NCI-H2107 treated with DMSO at 0.1 percent for 48 hours (cell line): ENCODE data around the gene PLPP3.

Source experiments
- DNase-seq: peaks from one replicate; lab custom pipeline; 2025; ENCODE audit not compliant: unreplicated experiment; lab: John Stamatoyannopoulos, UW

PLPP3 gene

DNA sequence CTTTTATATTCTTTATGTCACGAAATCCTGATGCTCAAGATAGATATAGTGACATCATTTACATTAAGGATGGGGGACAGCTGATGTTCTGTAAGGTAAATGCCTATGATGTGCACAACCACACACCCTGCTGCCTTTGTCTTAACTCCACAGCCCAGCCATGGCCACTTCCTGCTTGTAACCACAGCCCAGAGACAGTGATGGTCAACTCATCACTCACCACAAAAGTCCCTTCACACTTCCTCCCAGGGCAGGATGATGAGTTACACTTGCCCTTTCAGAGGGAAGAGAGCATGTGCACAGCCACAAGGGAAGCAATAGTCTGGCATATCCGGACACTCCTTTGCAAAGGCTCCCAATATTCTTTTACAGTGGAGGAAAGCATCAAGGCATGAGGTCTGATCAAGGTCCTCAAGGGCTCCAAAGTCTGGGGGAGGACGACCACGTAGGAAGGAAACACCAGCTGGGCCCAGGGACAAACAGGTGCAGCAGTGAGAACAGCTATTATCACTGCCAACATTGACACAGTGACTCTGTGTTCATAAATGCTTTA lies 53.8 kb downstream of the PLPP3 start:
- no peak for DNase-seq

DNA sequence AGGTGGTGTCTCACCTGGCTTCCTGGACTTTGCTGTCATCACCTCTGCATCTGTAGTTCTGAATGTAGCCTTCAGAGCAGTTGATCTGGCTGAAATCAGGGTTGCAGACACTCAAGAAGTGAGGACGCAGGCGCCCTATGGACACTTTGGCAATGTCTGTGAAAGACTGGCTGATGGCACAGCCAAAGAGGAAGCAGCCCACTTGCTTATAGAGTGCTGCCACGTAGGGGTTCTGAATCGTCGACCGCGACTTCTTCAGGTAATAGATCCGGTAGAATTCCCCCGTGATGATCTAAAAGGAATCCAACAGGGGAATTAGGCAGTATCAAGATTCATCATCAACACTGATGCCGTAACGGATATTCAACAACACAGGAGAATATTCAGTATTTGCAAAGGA lies 55.1 kb downstream of the PLPP3 start:
- no peak for DNase-seq

GRCh38 chr1:56522680-56523079 lies 56.7 kb downstream of the PLPP3 start:
- DNase-seq: no peak

DNA sequence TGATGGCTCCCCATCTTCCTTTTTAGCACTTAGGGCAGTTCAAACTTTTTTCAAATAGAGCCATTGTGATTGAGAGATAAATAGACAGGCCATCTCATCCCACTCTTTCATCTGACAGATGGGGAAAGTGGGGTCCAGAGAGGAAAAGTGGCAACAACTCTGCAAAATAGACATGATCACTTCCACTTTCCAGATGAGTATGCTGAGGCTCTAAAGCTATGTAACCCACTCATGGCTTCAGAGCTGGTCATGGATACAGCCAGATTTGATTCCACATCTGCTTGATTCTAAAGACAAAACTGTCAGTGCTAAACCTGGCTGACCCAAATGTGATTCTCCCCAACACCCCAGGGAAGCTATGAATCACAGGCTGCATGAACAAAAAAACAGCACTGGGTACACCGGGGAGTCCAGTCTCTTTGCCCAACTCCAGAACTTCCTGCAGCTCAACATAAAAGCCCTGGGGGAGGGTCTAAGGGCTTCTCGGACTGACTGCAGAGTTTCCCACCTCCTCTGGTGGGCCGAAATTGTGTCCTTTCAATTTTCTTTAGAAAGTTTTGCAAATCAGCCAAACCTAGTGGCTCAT lies 59.3 kb downstream of the PLPP3 start:
- no peak for DNase-seq

DNA sequence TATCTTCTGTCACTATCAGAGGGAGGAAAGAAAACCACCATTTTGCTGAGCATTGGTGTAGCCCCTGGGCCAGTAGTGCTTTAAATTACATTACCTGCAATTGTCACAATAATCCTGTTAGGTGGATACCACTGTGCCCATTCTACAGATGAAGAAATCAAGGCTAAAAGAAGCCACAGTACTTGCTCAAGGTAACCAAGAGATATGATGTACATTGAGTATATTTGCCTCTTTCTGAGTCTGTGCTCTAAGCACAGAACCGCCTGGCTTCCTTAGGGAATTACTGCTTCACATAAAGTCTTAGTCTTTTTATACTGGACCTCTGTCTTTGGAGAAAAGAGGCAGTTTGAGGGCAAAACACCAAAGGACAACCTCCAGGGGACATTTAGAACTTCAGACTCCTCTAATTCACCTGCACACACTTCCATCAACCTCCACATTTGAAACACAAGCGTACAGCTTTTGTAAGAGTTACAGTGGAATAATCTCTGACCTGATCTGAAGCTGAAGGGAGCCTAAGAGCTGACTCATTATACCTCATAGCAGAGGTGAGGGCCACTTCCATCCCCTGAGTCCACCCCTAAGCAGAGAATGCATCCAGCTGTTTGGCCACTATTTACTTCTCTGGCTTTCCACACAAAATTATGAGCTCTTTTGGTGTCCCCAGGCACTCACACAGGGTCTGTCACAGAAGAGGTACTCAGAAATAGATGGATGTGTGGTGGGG lies 61.8 kb downstream of the PLPP3 start:
- DNase-seq: no peak

- DNase-seq: no peak
These were observed 62.7 kb downstream of the PLPP3 start for GRCh38 chr1:56516539-56517252.

DNA sequence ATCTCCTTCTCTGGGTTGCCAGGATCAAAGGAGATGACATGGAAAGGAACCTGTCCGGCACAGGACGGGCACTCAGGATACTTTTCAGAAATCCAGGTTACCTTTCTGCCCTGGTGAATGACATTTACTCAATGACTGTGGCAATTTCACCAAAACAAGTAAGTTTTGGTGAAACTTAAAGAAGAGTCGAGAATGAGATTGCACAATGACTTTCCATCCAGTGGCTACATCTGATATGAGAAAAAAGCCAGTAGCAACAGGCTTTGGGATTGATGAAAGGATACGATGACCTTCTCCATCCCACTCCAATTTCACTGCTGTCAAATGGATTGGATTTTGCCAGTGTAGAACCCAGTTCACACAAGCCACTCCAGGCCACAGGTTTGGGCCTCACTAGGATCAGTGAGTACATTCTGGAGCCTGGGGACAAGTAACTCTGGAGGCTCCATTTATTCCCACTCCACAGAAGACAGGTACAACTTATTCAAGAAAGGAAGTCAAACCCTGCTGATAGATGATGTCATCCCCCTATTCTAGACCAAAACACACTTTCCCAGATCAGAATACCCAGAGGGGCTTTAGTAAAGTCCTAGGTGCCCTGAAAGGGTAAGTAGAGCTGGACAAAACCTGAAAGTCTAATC lies 63.3 kb downstream of the PLPP3 start:
- no peak for DNase-seq

DNA sequence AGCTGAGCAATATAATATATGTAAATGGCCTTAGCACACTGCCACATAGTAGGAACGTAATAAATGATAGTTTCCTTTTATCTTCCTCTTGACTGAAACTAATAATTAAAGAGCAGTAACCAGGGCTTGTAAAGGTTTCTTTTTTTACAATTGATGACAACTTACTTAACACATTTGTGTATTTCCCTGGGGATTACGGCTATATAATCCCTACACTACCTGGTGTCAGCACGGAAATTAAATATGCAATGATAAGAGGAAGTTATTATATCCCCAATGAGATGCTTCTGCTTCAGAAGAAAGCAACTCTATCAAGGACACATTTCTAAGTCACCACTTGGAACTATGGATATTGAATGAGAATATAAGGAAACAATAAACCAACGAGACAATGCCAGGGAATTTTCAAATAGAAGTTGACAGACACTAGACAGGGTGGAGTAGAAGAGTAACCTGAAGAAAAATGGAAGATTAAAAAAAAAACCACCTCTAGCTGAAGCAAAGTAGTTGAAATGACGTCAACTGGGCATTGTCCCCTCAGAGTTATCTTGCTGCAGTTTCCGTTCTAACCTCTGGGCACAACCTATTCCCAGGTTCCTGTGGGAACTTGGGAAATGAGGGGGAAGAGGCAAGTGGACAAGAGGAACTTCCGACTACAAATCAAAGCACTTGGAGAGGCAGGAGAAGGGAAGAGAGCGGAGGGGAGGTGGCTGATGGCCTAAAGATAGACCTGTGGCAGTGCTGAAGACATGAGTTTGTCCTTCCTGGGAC lies 66.5 kb downstream of the PLPP3 start:
- DNase-seq: no peak

DNA sequence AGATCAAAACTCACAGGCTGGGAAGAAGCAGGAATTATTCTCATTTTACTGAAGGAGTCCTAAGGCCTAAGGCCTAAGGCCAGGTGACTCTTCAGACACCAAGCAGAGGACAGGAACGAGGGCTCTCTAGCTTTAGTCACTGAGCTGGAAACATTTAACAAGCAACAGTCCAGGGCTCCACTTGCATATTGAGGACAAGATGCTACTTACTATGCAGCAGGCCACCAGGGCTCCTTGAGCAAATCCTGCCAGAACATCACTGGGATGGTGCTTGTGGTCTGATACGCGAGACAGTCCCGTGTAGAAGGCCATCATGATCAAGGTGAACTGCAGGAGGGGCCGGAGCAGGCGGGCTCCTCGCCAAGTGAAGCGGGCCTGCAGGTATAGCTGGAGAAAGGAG lies 67.6 kb downstream of the PLPP3 start:
- no peak for DNase-seq

GRCh38 chr1:56511364-56511763 lies 68.0 kb downstream of the PLPP3 start:
- DNase-seq: no peak

DNA sequence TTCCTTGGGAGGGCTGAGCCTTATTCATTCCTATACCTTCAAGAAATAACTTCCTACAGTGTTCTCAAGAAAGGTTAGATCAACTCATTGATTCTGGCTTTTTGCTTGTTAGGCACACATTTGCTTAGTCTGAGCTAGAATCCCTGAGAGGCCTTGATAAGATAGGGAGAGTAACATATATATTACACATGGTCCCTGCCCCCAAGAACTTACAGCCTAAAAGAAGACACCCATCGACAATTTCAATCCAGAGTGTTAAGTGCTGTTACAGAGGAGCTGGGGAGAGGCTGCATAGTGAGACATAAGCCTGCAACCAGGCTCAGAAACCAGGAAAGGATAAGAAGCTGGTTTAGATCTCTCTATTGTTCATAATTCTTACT lies 68.7 kb downstream of the PLPP3 start:
- no peak for DNase-seq

DNA sequence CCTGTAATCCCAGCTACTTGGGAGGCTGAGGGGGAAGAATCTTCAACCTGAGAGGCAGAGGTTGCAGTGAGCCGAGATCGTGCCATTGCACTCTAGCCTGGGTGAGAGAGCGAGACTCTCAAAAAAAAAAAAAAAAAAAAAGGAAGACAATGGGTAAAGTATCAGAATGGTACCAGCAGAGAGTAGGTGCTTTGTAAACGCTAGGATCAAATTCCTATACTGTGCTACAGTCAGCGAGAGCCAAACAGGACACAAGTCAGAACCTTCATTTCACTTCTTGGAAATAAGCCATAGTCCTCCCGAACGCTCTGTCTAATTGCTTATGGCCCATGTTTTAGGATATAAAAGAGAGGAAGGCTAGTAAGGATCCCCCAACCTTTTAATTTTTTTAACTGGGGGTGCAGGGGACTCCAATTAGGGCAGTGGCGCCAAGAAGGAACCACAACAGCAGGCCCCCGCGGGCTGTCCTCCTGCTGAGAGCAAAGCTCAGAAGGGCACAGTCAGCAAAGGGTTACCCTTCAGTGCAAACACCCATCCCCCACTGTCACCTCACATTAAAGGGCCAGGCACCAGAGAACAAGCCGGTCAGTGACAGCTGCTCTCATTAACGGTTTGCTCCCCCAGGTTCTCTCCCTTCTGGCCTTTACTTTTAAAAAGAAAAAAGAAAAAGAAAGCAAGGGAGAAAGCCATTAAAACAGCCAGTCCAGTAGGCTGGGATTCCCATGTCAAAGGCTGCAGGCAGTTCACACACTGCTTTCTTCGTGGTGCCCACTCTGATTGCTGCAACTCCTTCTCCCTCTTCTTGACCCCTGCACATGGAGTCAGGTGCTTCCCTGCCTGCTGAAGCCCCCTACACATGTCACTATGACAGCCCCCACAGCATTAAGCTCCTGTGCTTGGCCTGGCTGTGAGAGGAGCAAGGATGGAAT lies 69.4 kb downstream of the PLPP3 start:
- no peak for DNase-seq

DNA sequence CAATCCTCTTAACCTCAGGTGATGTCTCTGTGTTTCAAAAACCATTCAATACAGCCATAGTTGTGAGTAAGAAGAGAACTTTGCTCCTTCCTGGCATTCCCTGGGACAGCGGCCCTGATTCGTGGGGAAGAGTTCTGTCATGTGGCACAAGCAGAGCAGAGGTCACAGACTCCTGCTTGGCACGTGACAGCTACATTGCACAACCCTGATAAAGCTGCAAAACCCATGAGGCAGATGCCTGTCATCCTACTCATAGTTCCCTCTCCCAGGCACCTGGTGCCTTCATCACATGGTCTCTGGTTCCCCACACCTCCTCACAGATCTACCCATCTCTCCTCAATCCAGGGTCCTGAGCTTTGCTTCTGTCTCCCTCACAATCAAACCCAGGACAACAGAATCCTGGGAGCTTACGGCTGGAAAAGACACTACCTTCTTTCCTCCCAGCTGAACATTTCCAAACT lies 70.8 kb downstream of the PLPP3 start:
- DNase-seq: no peak

DNA sequence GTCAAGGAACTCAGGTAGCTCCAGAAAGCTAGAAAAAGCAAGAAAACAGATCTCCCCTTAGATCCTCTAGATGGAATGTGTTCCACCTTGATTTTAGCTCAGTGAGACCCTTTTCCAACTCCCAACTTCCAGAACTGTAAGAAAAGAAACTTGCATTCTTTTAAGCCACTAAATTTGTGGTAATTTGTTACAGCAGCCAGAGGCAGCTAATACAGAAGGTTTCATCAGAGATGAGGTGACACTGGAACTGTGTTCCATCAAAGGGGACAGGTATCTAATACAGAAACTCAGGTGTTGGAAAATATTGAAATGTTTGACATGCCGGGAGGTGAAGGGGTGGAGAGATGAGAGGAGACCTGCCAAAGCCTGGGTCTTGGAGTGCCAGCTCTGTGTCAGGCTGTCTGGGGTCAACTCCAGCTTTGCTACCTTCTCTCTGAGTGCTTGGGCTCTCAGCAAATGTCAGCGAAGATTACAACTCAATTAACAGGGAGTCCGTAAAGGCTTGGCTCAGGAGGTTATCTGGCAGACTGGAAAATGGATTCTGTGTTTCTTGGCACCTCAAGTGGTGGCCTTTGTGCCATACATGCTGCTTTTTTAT lies 71.3 kb downstream of the PLPP3 start:
- DNase-seq: no peak

- DNase-seq: no peak
These were observed 72.3 kb downstream of the PLPP3 start for GRCh38 chr1:56506951-56507491.

GRCh38 chr1:56505792-56506743 lies 73.3 kb downstream of the PLPP3 start:
- DNase-seq: no peak

GRCh38 chr1:56502700-56503245 lies 76.6 kb downstream of the PLPP3 start:
- DNase-seq: no peak

DNA sequence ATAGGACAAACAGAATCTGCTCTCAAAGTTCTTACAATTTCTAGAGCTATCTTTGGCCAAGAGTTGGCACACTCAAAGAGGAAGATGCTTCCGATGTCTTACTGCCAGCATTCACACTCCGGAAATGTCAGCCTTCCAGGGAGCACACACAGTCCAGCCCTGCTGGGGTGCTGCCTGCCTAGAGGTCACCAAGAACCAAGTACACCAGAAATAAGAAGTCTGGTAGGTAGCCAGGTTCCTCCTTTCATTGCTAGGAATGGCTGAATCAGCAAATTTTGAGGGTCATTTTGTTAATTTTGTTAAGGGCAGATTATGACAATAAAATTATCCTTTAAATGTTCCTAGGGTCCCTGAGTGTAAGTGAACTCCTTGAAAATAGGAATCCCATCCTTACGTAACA lies 77.5 kb downstream of the PLPP3 start:
- no peak for DNase-seq
